ENCODE data around the gene LPA.
"Not testable (repeated sequence)": the region's sequence is repeated elsewhere in the genome, so short reads cannot be mapped to it uniquely, and the experiment has no call there.

LPA gene, protein sequence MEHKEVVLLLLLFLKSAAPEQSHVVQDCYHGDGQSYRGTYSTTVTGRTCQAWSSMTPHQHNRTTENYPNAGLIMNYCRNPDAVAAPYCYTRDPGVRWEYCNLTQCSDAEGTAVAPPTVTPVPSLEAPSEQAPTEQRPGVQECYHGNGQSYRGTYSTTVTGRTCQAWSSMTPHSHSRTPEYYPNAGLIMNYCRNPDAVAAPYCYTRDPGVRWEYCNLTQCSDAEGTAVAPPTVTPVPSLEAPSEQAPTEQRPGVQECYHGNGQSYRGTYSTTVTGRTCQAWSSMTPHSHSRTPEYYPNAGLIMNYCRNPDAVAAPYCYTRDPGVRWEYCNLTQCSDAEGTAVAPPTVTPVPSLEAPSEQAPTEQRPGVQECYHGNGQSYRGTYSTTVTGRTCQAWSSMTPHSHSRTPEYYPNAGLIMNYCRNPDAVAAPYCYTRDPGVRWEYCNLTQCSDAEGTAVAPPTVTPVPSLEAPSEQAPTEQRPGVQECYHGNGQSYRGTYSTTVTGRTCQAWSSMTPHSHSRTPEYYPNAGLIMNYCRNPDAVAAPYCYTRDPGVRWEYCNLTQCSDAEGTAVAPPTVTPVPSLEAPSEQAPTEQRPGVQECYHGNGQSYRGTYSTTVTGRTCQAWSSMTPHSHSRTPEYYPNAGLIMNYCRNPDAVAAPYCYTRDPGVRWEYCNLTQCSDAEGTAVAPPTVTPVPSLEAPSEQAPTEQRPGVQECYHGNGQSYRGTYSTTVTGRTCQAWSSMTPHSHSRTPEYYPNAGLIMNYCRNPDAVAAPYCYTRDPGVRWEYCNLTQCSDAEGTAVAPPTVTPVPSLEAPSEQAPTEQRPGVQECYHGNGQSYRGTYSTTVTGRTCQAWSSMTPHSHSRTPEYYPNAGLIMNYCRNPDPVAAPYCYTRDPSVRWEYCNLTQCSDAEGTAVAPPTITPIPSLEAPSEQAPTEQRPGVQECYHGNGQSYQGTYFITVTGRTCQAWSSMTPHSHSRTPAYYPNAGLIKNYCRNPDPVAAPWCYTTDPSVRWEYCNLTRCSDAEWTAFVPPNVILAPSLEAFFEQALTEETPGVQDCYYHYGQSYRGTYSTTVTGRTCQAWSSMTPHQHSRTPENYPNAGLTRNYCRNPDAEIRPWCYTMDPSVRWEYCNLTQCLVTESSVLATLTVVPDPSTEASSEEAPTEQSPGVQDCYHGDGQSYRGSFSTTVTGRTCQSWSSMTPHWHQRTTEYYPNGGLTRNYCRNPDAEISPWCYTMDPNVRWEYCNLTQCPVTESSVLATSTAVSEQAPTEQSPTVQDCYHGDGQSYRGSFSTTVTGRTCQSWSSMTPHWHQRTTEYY (N-terminal part only)

DNA sequence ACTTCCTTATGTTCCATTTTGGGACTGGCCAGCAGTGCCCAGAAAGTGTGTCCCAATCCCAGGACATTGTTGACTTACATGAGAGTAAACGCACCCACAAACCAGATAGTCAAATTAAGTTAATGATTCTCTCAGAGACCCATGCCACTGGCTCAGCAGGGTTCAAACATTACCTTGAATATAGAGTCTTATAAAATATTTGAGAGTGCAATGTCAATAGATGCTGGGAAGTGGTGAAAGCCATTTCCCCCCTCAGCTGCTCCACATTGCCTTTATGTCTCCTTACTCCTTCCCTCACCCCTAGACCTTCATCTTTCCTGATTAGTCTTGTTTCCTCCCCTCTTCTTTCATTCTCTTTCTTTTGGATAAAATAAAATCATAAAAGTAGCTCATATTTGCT is at the start of gene LPA:
Gene LPA, minus strand, starts transcription at position 78 of the 400 bp plus-strand sequence. Its CDS starts 61 bp downstream, at position 17.
- not testable (repeated sequence) for DNase-seq

GRCh38 chr6:160708993-160709392 is 44.9 kb upstream of the LPA start:
- DNase-seq: not testable (repeated sequence)

- DNase-seq: not testable (repeated sequence)
Measured at GRCh38 chr6:160704688-160705087, 40.6 kb upstream of the LPA start.

- DNase-seq: not testable (repeated sequence)
Measured at GRCh38 chr6:160701918-160702680, 38.0 kb upstream of the LPA start, which contains the start of gene PLG. TSS of gene PLG (plus strand) at chr6:160702244. CDS start at chr6:160702305, 61 bp downstream.

- no peak for DNase-seq
Measured at GRCh38 chr6:160697826-160698225, 33.8 kb upstream of the LPA start.

DNA sequence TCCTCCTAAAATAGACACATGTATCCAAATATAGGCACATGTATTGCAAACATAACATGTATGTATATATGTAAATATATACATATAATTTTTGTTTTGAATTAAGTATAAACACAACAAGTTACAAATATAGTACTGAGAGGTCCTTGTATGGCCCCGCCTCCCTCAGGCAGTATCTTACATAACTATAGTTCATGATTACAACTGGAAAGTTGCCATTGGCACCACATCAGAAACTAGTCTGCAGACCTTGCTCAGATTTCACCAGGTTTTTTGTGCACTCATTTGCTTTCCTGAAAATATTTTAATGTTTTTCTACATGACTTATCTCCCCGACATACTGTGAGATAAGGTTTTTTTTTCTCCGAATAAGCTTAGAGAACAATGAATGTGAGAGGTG is 32.8 kb upstream of the LPA start:
- DNase-seq: not testable (repeated sequence)

DNA sequence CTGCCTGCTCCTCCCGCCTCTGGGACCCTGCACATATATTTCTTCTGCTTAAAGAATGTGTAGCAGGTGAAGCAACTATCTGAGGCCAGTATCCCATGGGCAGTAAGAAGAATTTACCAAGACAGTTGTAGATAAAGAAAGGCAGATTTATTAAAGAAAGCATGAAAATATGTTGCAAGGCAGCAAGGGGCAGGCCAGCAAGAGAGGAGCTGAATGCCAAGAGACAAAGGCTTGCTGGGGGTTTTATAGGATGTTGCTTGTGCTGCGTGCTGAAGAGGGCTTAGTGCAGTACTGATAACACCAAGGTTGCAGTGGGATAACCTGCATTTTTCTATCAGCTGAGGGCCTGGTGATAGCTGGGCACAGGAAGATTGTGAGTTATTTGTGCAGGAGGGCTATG is 31.5 kb upstream of the LPA start:
- DNase-seq: not testable (repeated sequence)

DNA sequence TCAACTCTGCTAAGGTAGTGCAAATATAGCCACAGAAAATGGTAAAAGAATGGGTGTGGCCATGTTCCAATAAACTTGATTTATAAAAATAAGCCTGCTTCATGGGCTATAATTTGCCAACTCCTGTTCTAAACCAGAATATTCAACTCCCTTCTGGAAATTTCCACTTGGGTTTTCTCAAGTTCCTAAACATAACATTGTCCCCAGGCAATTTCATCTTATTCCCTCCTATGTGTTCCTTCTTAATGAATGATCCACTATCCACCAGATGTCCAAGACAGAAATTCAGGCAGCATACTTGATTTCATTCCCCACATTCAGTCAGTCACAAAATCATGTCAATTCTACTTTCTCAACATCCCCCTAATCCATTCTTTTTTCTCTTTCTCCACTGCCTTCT is 30.9 kb upstream of the LPA start:
- DNase-seq: not testable (repeated sequence)

GRCh38 chr6:160692369-160692959 is 28.4 kb upstream of the LPA start:
- no peak for DNase-seq

DNA sequence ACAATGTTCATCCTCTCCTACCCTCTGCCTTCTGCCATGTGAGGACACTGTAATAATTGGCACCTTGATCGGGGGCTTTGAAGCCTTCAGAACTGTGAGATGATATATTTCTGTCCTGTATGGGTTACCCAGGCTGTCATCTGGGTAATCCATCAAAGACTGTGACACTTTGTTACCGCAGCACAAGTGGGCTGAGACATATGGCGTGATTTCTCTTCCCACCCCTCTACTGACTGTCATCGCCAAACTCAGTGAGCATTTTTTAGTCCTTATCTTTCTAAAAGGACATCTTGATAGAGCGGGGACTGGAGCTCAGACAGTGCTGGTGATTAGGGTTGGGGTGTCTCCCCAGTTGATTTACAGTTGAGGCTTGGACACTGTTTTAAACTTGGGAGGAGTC is 27.5 kb upstream of the LPA start:
- DNase-seq: no peak

DNA sequence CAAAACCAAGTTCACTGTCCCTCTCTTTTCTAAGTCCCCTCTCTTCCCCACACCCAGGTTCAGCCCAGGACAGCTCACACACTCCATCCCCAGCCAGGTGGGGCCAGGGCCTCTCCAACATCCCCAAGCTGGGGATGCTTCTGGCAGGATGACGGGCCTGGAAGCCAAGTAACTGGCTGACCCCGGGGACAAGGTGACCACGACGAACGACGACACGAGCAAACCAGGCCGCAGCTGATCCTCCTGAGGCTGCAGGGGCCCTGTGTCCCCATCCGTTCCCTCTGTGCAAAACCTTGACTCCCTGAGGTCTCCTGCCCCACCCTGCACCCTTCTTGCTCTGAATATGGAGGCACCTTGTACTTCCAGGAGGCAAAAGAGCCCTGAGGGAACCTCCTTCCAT is 26.4 kb upstream of the LPA start:
- DNase-seq: no peak

- DNase-seq: no peak
Measured at GRCh38 chr6:160685762-160686450, 21.8 kb upstream of the LPA start.

GRCh38 chr6:160685101-160685761 is 21.2 kb upstream of the LPA start:
- not testable (repeated sequence) for DNase-seq

DNA sequence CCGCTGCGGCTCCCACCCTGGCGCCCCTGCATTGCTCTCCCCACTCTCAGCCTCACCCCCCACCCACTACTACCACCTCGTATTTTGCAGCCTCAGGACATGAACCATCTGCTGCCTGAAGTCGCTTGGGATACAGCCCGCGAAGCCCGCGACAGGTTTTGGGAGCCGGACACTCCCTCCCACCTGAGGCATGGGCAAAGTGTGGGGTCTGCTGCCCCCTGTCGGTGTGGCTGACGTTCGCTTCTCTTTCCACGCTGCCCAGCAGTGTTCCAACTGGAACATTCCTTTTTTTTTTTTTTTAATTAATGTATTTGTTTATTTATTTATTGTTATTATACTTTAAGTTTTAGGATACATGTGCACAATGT is 15.3 kb upstream of the LPA start:
- DNase-seq: no peak

- DNase-seq: no peak
Measured at GRCh38 chr6:160678744-160679401, 14.8 kb upstream of the LPA start.

GRCh38 chr6:160678230-160678629 is 14.2 kb upstream of the LPA start:
- no peak for DNase-seq

- DNase-seq: not testable (repeated sequence)
Measured at GRCh38 chr6:160676418-160676817, 12.3 kb upstream of the LPA start.

- no peak for DNase-seq
Measured at GRCh38 chr6:160668589-160668988, 4.5 kb upstream of the LPA start.

GRCh38 chr6:160667639-160668481 is 3.8 kb upstream of the LPA start:
- no peak for DNase-seq
